Activated CD8-positive, alpha-beta memory T cell treated with anti-CD3 and anti-CD28 coated beads for 36 hours (primary cell): Measurements from ENCODE around the gene P4HB. TPM values are rescaled to one million over a fixed set of nuclear protein-coding genes. Genes with fewer than 3 reads are reported as not detected.

Experiments
- CTCF ChIA-PET: fragments of 350-600 bp; sonication (Branson Sonifier 250); formaldehyde crosslinking; loops from one replicate; lab custom pipeline; 2021; ENCODE audit warnings: antibody characterized with exemption; lab: Charles Lee
- POLR2A ChIA-PET: fragments of 350-600 bp; sonication (Branson Sonifier 250); formaldehyde crosslinking; loops from one replicate; lab custom pipeline; 2021; ENCODE audit warnings: antibody characterized with exemption; lab: Charles Lee
- total RNA-seq, 2 experiments: library from RNA; stranded (reverse); gene quantifications; one replicate each; pipeline ENCODE4 v1.2.3, GENCODE V29; 2021

P4HB gene
- total RNA-seq, 2 experiments from 2014 or later = 493 to 503 TPM

GRCh38 chr17:81871387-81872230 is 11.3 kb upstream of the P4HB start:
- ChIA-PET POLR2A (interaction anchor here (0.7 to 3.3 kb wide), 7 partner anchors 11 to 659 kb away, joined by 3 to 28 read pairs (median 5); partner anchors contain the start of genes ALYREF, ANAPC11, MCRIP1 and MRPL12), CTCF (interaction anchor here (1.0 to 1.3 kb wide), 3 partner anchors 10 to 161 kb away, joined by 3 read pairs; no protein-coding TSS in a partner anchor)

- ChIA-PET POLR2A (interaction anchor here (1.0 to 3.3 kb wide), 4 partner anchors 10 to 55 kb away, joined by 3 to 28 read pairs (median 12); partner anchors contain the start of genes MCRIP1 and P4HB), CTCF (interaction anchor here (1.0 to 1.3 kb wide), 2 partner anchors 9 to 151 kb away, joined by 3 read pairs; no protein-coding TSS in a partner anchor)
These were observed 10.6 kb upstream of the P4HB start, which contains the start of gene ARHGDIA for GRCh38 chr17:81870981-81871386. Gene ARHGDIA (minus strand): TSS chr17:81871337. CDS start chr17:81869930, 1,407 bp downstream.

- CTCF ChIA-PET = interaction anchor here (0.6 to 2.3 kb wide), 7 partner anchors 8 to 167 kb away, joined by 3 to 9 read pairs (median 4); partner anchors contain the start of genes MAFG and MRPL12
These were observed 10.0 kb upstream of the P4HB start for GRCh38 chr17:81870131-81870980.

GRCh38 chr17:81869221-81870130 is 9.1 kb upstream of the P4HB start:
- ChIA-PET CTCF (interaction anchor here (0.6 to 2.3 kb wide), 7 partner anchors 14 to 166 kb away, joined by 3 to 9 read pairs (median 4); partner anchors contain the start of genes MAFG and MRPL12), POLR2A (interaction anchor here (0.5 to 3.3 kb wide), 8 partner anchors 8 to 197 kb away, joined by 3 to 28 read pairs (median 4); partner anchors contain the start of genes MCRIP1 and P4HB)

More at GRCh38 chr17:81870131-81870980, 10.0 kb upstream of the P4HB start:
- POLR2A ChIA-PET = interaction anchor here (0.5 to 3.3 kb wide), 6 partner anchors 9 to 196 kb away, joined by 3 to 28 read pairs (median 4); partner anchors contain the start of genes MCRIP1 and P4HB

- CTCF ChIA-PET = interaction anchor here (1.0 to 2.3 kb wide), 3 partner anchors 26 to 166 kb away, joined by 3 to 9 read pairs (median 9); partner anchors contain the start of genes MAFG and MRPL12
- POLR2A ChIA-PET = interaction anchor here (0.6 to 2.7 kb wide), 4 partner anchors 8 to 142 kb away, joined by 3 to 28 read pairs (median 8); partner anchors contain the start of gene P4HB
These were observed 8.4 kb upstream of the P4HB start for GRCh38 chr17:81868674-81869220.

- CTCF ChIA-PET = interaction anchor here (2.1 to 2.3 kb wide), 2 partner anchors 60 to 165 kb away, joined by 9 read pairs; partner anchors contain the start of genes MAFG and MRPL12
- POLR2A ChIA-PET = interaction anchor here (0.6 kb wide), 2 partner anchors 152 to 184 kb away, joined by 3 to 5 read pairs; no protein-coding TSS in a partner anchor
These were observed 7.8 kb upstream of the P4HB start for GRCh38 chr17:81867991-81868673.

- POLR2A ChIA-PET = interaction anchor here (0.6 to 1.0 kb wide), 3 partner anchors 34 to 185 kb away, joined by 3 to 5 read pairs (median 3); partner anchors contain the start of gene MCRIP1
- CTCF ChIA-PET = no interaction called here
These were observed 7.0 kb upstream of the P4HB start for GRCh38 chr17:81867170-81867990.

- ChIA-PET POLR2A (interaction anchor here (0.5 to 1.0 kb wide), 3 partner anchors 33 to 334 kb away, joined by 3 to 10 read pairs (median 3); partner anchors contain the start of gene MCRIP1), CTCF (no interaction called here)
These were observed 6.3 kb upstream of the P4HB start for GRCh38 chr17:81866440-81867169.

- ChIA-PET POLR2A (interaction anchor here (0.6 to 1.0 kb wide), 2 partner anchors 11 to 335 kb away, joined by 3 read pairs; no protein-coding TSS in a partner anchor), CTCF (no interaction called here)
These were observed 5.6 kb upstream of the P4HB start for GRCh38 chr17:81865733-81866439.

GRCh38 chr17:81865358-81865732 is 5.0 kb upstream of the P4HB start:
- CTCF ChIA-PET = no interaction called here
- POLR2A ChIA-PET = interaction anchor here (0.6 kb wide), 1 partner anchor 10 kb away, joined by 3 read pairs; no protein-coding TSS in a partner anchor

- CTCF ChIA-PET = no interaction called here
- POLR2A ChIA-PET = no interaction called here
These were observed 3.8 kb upstream of the P4HB start for GRCh38 chr17:81863833-81864768.

GRCh38 chr17:81863123-81863675 is 2.9 kb upstream of the P4HB start:
- CTCF ChIA-PET = no interaction called here
- POLR2A ChIA-PET = no interaction called here
